Caco-2 (cell line): Measurements from ENCODE around the gene RNF10. TPM values are rescaled to one million over a fixed set of nuclear protein-coding genes. Genes with fewer than 3 reads are reported as not detected.

Experiments
- BruUV-seq: library from RNA; stranded (reverse); fragments of 400-500 nt; replicated peaks from 2 replicates; lab custom pipeline; 2021; lab: Mats Ljungman, UMichigan
- CTCF ChIA-PET: fragments of 300-600 bp; sonication (Branson Sonifier 250); formaldehyde crosslinking; loops from one replicate; lab custom pipeline; 2022; ENCODE audit warnings: antibody characterized with exemption; lab: Charles Lee
- POLR2A ChIA-PET: fragments of 300-600 bp; sonication (Branson Sonifier 250); formaldehyde crosslinking; loops from one replicate; lab custom pipeline; 2022; ENCODE audit warnings: antibody characterized with exemption; lab: Charles Lee
- DNase-seq, 2 experiments: peaks; one replicate each; pipeline versions ENCODE4 v3.0.0 to v3.0.0-alpha.2; 2020 to 2022
- H3K27me3 ChIP-seq: replicated peaks from 2 replicates; pipeline ENCODE4 v1.6.0; 2011; ENCODE audit warnings: low read length; ENCODE audit not compliant: control insufficient read depth, insufficient read depth
- H3K36me3 ChIP-seq: 2 replicates; pipeline ENCODE4 v1.5.1; 2011; ENCODE audit warnings: low read length; ENCODE audit not compliant: control insufficient read depth, insufficient read depth
- H3K4me1 ChIP-seq: fragments of 250-450 bp; sonication (Bioruptor Pico); 2 replicates; pipeline ENCODE4 v1.5.1; 2020; ENCODE audit warnings: mild to moderate bottlenecking
- H3K4me3 ChIP-seq: 2 replicates; pipeline ENCODE4 v1.5.1; 2011; ENCODE audit warnings: low read depth, mild to moderate bottlenecking, control low read depth, low read length
- H3K9me3 ChIP-seq: fragments of 250-450 bp; sonication (Bioruptor Pico); 2 replicates; pipeline ENCODE4 v1.5.1; 2020; ENCODE audit warnings: mild to moderate bottlenecking, moderate library complexity
- H3K27ac Mint-ChIP-seq: one replicate; pipeline ENCODE4 v1.8.0; 2022; ENCODE audit warnings: mixed read lengths; ENCODE audit not compliant: unreplicated experiment
- H3K27me3 Mint-ChIP-seq: one replicate; pipeline ENCODE4 v1.8.0; 2022; ENCODE audit warnings: mixed read lengths; ENCODE audit not compliant: insufficient read depth, unreplicated experiment
- H3K36me3 Mint-ChIP-seq: one replicate; pipeline ENCODE4 v1.8.0; 2022; ENCODE audit warnings: mild to moderate bottlenecking, mixed read lengths; ENCODE audit not compliant: insufficient read depth, unreplicated experiment
- H3K4me1 Mint-ChIP-seq: one replicate; pipeline ENCODE4 v1.8.0; 2022; ENCODE audit warnings: low read depth, mixed read lengths; ENCODE audit not compliant: unreplicated experiment
- H3K4me3 Mint-ChIP-seq: one replicate; pipeline ENCODE4 v1.8.0; 2022; ENCODE audit warnings: mild to moderate bottlenecking, moderate library complexity, mixed read lengths; ENCODE audit not compliant: unreplicated experiment
- H3K9me3 Mint-ChIP-seq: one replicate; pipeline ENCODE4 v1.8.0; 2022; ENCODE audit warnings: mixed read lengths; ENCODE audit not compliant: unreplicated experiment
- CTCF ChIP-seq, 2 experiments: fragments of 200-600 bp in 1 of 2; IDR thresholded peaks; 1 replicate in 1 of 2; 2 replicates in 1 of 2; pipeline versions ENCODE4 v1.5.1 to v1.8.0; 2011 to 2022; ENCODE audit warnings: antibody characterized with exemption in 1 of 2, control low read depth in 1 of 2, inconsistent platforms in 1 of 2, low read depth in 1 of 2, low read length in 1 of 2, mild to moderate bottlenecking in 1 of 2, moderate library complexity in 1 of 2; ENCODE audit not compliant: insufficient read depth in 1 of 2, severe bottlenecking in 1 of 2, unreplicated experiment in 1 of 2
- intact Hi-C: fragments of 100-400 bp; cut with micrococcal nuclease; formaldehyde crosslinking; loops from one replicate; pipeline ENCODE4 v1.10.0; 2022; ENCODE audit not compliant: unreplicated experiment
- total RNA-seq: library from RNA; stranded (reverse); gene quantifications from 2 replicates; pipeline ENCODE4 v1.2.3, GENCODE V29; 2022

The RNF10 gene
- total RNA-seq, 1 experiment from 2014 or later = 133 TPM

- CTCF ChIA-PET = interaction anchor here (0.6 kb wide), 1 partner anchor 23 kb away, joined by 6 read pairs; no protein-coding TSS in a partner anchor
- no peak for TF ChIP-seq CTCF (IDR thresholded peaks at IDR 0.05; ENCODE audit: insufficient read depth in 1 of 2, low read depth in 1 of 2, low read length in 1 of 2, severe bottlenecking in 1 of 2, unreplicated experiment in 1 of 2)
Measured at GRCh38 chr12:120573560-120573959, 39.4 kb downstream of the RNF10 start.

GRCh38 chr12:120574106-120574505 is 40.0 kb downstream of the RNF10 start:
- CTCF ChIA-PET = interaction anchor here (0.6 kb wide), 1 partner anchor 24 kb away, joined by 6 read pairs; no protein-coding TSS in a partner anchor
- peaks cover 20% of the 10 kb centered on the region for H3K4me1 Mint-ChIP-seq
- H3K36me3 Mint-ChIP-seq = peaks cover 91% of the 10 kb centered on the region
- no peak overlapping the region for H3K4me3 ChIP-seq
- no peaks in the 10 kb centered on the region for H3K9me3 Mint-ChIP-seq
- DNase-seq = no peak
- peak overlapping the region; percentile 34 for H3K27ac Mint-ChIP-seq
- no peak for TF ChIP-seq CTCF (IDR thresholded peaks at IDR 0.05; ENCODE audit: insufficient read depth in 1 of 2, low read depth in 1 of 2, low read length in 1 of 2, severe bottlenecking in 1 of 2, unreplicated experiment in 1 of 2)
- H3K27me3 Mint-ChIP-seq = no peaks in the 10 kb centered on the region
- peaks cover 3% of the 10 kb centered on the region for H3K36me3 ChIP-seq
- no peak overlapping the region for H3K4me3 Mint-ChIP-seq
- no peaks in the 10 kb centered on the region for H3K27me3 ChIP-seq
- H3K4me1 ChIP-seq = peaks cover 26% of the 10 kb centered on the region
- BruUV-seq = no TSS peak
- intact Hi-C loops = no loop called here
- no peaks in the 10 kb centered on the region for H3K9me3 ChIP-seq
- POLR2A ChIA-PET = no interaction called here

More at GRCh38 chr12:120573560-120573959, 39.4 kb downstream of the RNF10 start:
- no peaks in the 10 kb centered on the region for H3K27me3 Mint-ChIP-seq
- H3K9me3 Mint-ChIP-seq = no peaks in the 10 kb centered on the region
- Histone ChIP-seq H3K9me3 (no peaks in the 10 kb centered on the region), H3K36me3 (peaks cover 1% of the 10 kb centered on the region), H3K4me3 (no peak overlapping the region), H3K27me3 (no peaks in the 10 kb centered on the region), H3K4me1 (peaks cover 26% of the 10 kb centered on the region)
- POLR2A ChIA-PET = no interaction called here
- H3K4me1 Mint-ChIP-seq = peaks cover 20% of the 10 kb centered on the region
- peak overlapping the region; percentile 34 for H3K27ac Mint-ChIP-seq
- H3K36me3 Mint-ChIP-seq = peaks cover 94% of the 10 kb centered on the region
- no peak overlapping the region for H3K4me3 Mint-ChIP-seq
- DNase-seq = no peak
- intact Hi-C loops = no loop called here
- no TSS peak for BruUV-seq

GRCh38 chr12:120579179-120579578 is 45.0 kb downstream of the RNF10 start:
- H3K36me3 Mint-ChIP-seq = peaks cover 69% of the 10 kb centered on the region
- peaks cover 15% of the 10 kb centered on the region for H3K4me1 Mint-ChIP-seq
- no peaks in the 10 kb centered on the region for H3K9me3 Mint-ChIP-seq
- Histone ChIP-seq H3K9me3 (no peaks in the 10 kb centered on the region), H3K4me3 (no peak overlapping the region), H3K4me1 (no peaks in the 10 kb centered on the region), H3K36me3 (peaks cover 3% of the 10 kb centered on the region), H3K27me3 (no peaks in the 10 kb centered on the region)
- intact Hi-C loops = no loop called here
- no peak overlapping the region for H3K4me3 Mint-ChIP-seq
- CTCF ChIA-PET = interaction anchor here (0.6 kb wide), 1 partner anchor 27 kb away, joined by 8 read pairs; no protein-coding TSS in a partner anchor
- no peaks in the 10 kb centered on the region for H3K27me3 Mint-ChIP-seq
- no TSS peak for BruUV-seq
- DNase-seq = no peak
- no peak for TF ChIP-seq CTCF (IDR thresholded peaks at IDR 0.05; ENCODE audit: insufficient read depth in 1 of 2, low read depth in 1 of 2, low read length in 1 of 2, severe bottlenecking in 1 of 2, unreplicated experiment in 1 of 2)
- H3K27ac Mint-ChIP-seq = no peak overlapping the region
- POLR2A ChIA-PET = no interaction called here
